ENCODE results near the gene ALKAL2. TPM values are rescaled to one million over a fixed set of nuclear protein-coding genes. Genes with fewer than 3 reads are reported as not detected.

Gene ALKAL2
- total RNA-seq, 1 experiment from 2014 or later: not detected

- ChIA-PET POLR2A (no interaction called here), RAD21 (ENCODE audit: low non-redundant PET in 1 of 2, low total read pairs in 2 of 2, uncharacterized antibody in 2 of 2, unreplicated experiment in 2 of 2) (no interaction called here), CTCF (no interaction called here)
- Histone ChIP-seq H2AFZ (ENCODE audit: low read depth, low read length, poor library complexity, severe bottlenecking) (no peak overlapping the region), H3K9me3 (ENCODE audit: control insufficient read depth in 1 of 2, insufficient read depth in 1 of 2, low read depth in 1 of 2, low read length in 2 of 2) (no peaks in the 10 kb centered on the region), H3K4me1 (ENCODE audit: control insufficient read depth in 1 of 2, insufficient read depth in 2 of 2, low read length in 2 of 2) (no peaks in the 10 kb centered on the region), H3K36me3 (ENCODE audit: control insufficient read depth in 1 of 2, insufficient read depth in 2 of 2, low read length in 2 of 2) (no peaks in the 10 kb centered on the region), H3K27me3 (ENCODE audit: insufficient read depth, low read length) (0 out of 2 replicates have a peak, but pooled peaks cover 9% of the 10 kb centered on the region), H3K27ac (ENCODE audit: low read depth, low read length) (no peak overlapping the region), H3K9ac (ENCODE audit: low read length) (no peak overlapping the region), H3K9me2 (ENCODE audit: insufficient read depth) (no peaks in the 10 kb centered on the region), H3K4me2 (ENCODE audit: low read length) (no peak overlapping the region), H3K4me3 (replicated peaks in 1 of 2; ENCODE audit: low read depth in 1 of 2, low read length in 2 of 2) (no peak overlapping the region), H3K79me2 (ENCODE audit: insufficient read depth, low read length) (no peaks in the 10 kb centered on the region), H4K20me1 (ENCODE audit: insufficient read depth) (no peaks in the 10 kb centered on the region)
- no peak for TF ChIP-seq ZNF274 (IDR thresholded peaks at IDR 0.05; ENCODE audit: low read depth, low read length)
- TF ChIP-seq CEBPB (IDR thresholded peaks at IDR 0.05; ENCODE audit: low read depth): no peak
- TF ChIP-seq CBX3 (IDR thresholded peaks at IDR 0.05; ENCODE audit: low read depth): no peak
- no peak for TF ChIP-seq EZH2 (IDR thresholded peaks at IDR 0.05)
- TF ChIP-seq RAD21 (IDR thresholded peaks at IDR 0.05; ENCODE audit: low read depth): no peak
- no peak for TF ChIP-seq ZFX (IDR thresholded peaks at IDR 0.05)
- TF ChIP-seq SIN3A (IDR thresholded peaks at IDR 0.05; ENCODE audit: low read depth): no peak
- no peak for TF ChIP-seq POLR2A (IDR thresholded peaks at IDR 0.05; ENCODE audit: borderline replicate concordance, extremely low read depth, insufficient read depth, insufficient read length)
- TF ChIP-seq REST (IDR thresholded peaks at IDR 0.05; ENCODE audit: low read depth): no peak
- no peak for TF ChIP-seq YY1 (IDR thresholded peaks at IDR 0.05; ENCODE audit: extremely low read depth, insufficient replicate concordance, low read depth, low read length)
- no peak for TF ChIP-seq POLR2AphosphoS5 (IDR thresholded peaks at IDR 0.05; ENCODE audit: low read depth, low read length)
- no peak for TF ChIP-seq EGR1 (IDR thresholded peaks at IDR 0.05; ENCODE audit: low read depth)
- TF ChIP-seq TCF7L2 (IDR thresholded peaks at IDR 0.05; ENCODE audit: borderline replicate concordance, extremely low read depth, insufficient read depth, insufficient read length): no peak
- no peak for TF ChIP-seq JUND (IDR thresholded peaks at IDR 0.05)
- TF ChIP-seq ZBTB33 (IDR thresholded peaks at IDR 0.05; ENCODE audit: extremely low read depth, insufficient replicate concordance, low read length): no peak
- DNase-seq (ENCODE audit: low read depth, low spot score) (no peak), ATAC-seq (no peak)
- no TSS peak for BruUV-seq (replicated peaks)
- intact Hi-C loops (cut with micrococcal nuclease): no loop called here
These were observed 40.9 kb upstream of the ALKAL2 start for GRCh38 chr2:328761-329160.

All from HCT116 (cell line).